WI38 (cell line): Measurements from ENCODE around the gene NAV2.
A peak's percentile ranks its signal among the peaks of the same experiment; 100 is the strongest.
"Not testable (repeated sequence)": the region's sequence is repeated elsewhere in the genome, so short reads cannot be mapped to it uniquely, and the experiment has no call there.

ENCODE experiments used
- H3K4me3 ChIP-seq: 2 replicates; pipeline ENCODE4 v1.5.1; 2011; ENCODE audit warnings: low read depth, mild to moderate bottlenecking, control low read depth, low read length
- CTCF ChIP-seq: IDR thresholded peaks from 2 replicates; pipeline ENCODE4 v1.5.1; 2012; ENCODE audit warnings: low read depth, mild to moderate bottlenecking, control low read depth, low read length

Gene NAV2

DNA sequence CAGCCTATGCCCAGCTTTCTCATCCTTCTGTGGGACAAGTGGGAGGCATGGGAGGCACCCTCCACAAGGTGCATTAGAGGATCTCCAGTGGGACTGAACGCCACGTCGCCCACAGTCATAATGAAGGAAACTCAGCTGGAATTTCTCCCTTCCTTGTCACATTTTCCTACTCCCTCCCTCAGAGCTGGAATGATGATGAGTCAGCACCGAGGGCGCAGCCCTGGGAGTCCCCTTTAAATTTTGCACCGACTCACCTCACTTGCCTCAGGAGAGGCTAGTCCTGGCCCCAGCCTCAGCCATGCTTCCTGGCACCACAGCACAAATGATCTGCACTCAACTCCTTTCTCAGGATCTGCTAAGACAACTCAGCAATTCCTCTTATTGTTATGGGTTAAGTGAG lies 413.3 kb downstream of the NAV2 start:
- no peak overlapping the region for H3K4me3 ChIP-seq
- no peak for TF ChIP-seq CTCF

- no peak overlapping the region for H3K4me3 ChIP-seq
- no peak for TF ChIP-seq CTCF
Measured at GRCh38 chr11:20126724-20127123, 414.1 kb downstream of the NAV2 start.

GRCh38 chr11:20127671-20128527 lies 415.3 kb downstream of the NAV2 start:
- TF ChIP-seq CTCF: peak; percentile 76

GRCh38 chr11:20128528-20128825 lies 415.8 kb downstream of the NAV2 start:
- H3K4me3 ChIP-seq: not testable (repeated sequence)

More at GRCh38 chr11:20127671-20128527, 415.3 kb downstream of the NAV2 start:
- H3K4me3 ChIP-seq: no peak overlapping the region

- no peak overlapping the region for H3K4me3 ChIP-seq
- no peak for TF ChIP-seq CTCF
Measured at GRCh38 chr11:20129665-20130064, 417.0 kb downstream of the NAV2 start.

- H3K4me3 ChIP-seq: peak overlapping the region; percentile 47
- peak; percentile 89 for TF ChIP-seq CTCF
Measured at GRCh38 chr11:20131788-20132666, 419.4 kb downstream of the NAV2 start.

- H3K4me3 ChIP-seq: no peak overlapping the region
- no peak for TF ChIP-seq CTCF
Measured at GRCh38 chr11:20132667-20133039, 420.0 kb downstream of the NAV2 start.
